ENCODE data around the gene ZBTB47. TPM values are rescaled to one million over a fixed set of nuclear protein-coding genes. Genes with fewer than 3 reads are reported as not detected.

ZBTB47 gene
- total RNA-seq (2014; rRNA removed; shearing (Covaris generic)) (2.8 and 2.9 TPM in 2 replicates), polyA plus RNA-seq (2016; fragmentation: Nextera tagmentation; extraction: Ambion mirVana) (0.48 and 0.63 TPM in 2 replicates)
- long read RNA-seq, partial matches to known transcripts, result 1 of 1 reads
- long read RNA-seq, other reads (novel, unspliced or antisense), result 0 of 1 reads

GRCh38 chr3:42653560-42654330 is at the start of gene ZBTB47:
Gene ZBTB47, plus strand, starts transcription at chr3:42653697. Its CDS starts 4,659 bp downstream, at chr3:42658356.
- H3K27me3 Mint-ChIP-seq (ENCODE audit: insufficient read depth, low read depth, poor library complexity), result peaks cover 13% of the 10 kb centered on the region
- H3K4me3 Mint-ChIP-seq, result peak within 1 kb of the TSS; percentile 86
- peak within 1 kb of the TSS; percentile 90 for H3K4me2 ChIP-seq
- ATAC-seq (peak; percentile 13), DNase-seq (ENCODE audit: low spot score) (peak; percentile 52)
- H4K20me1 ChIP-seq (replicated peaks; ENCODE audit: insufficient read depth), result no peaks in the 10 kb centered on the region; the same call in 1 of the 2 replicates
- peak within 1 kb of the TSS; percentile 76 for H3K4me3 ChIP-seq
- no peak within 1 kb of the TSS for H3K27ac Mint-ChIP-seq
- H2AFZ ChIP-seq, result peak within 1 kb of the TSS; percentile 91
- H3K9me2 ChIP-seq (ENCODE audit: insufficient read depth), result no peaks in the 10 kb centered on the region
- TF ChIP-seq CREB1 (CRISPR knock-in tag; IDR thresholded peaks at IDR 0.05; ENCODE audit: low read depth) (no peak), ETS1 (IDR thresholded peaks at IDR 0.05) (no peak), EZH2phosphoT487 (IDR thresholded peaks at IDR 0.05; ENCODE audit: unreplicated experiment) (no peak), ZNF114 (CRISPR knock-in tag; IDR thresholded peaks at IDR 0.05) (no peak), NANOG (IDR thresholded peaks at IDR 0.05; ENCODE audit: borderline replicate concordance) (no peak), JUNB (IDR thresholded peaks at IDR 0.05; ENCODE audit: unreplicated experiment) (no peak), EZH2 (IDR thresholded peaks at IDR 0.05; ENCODE audit: low read depth, unreplicated experiment) (no peak), ZNF331 (CRISPR knock-in tag; IDR thresholded peaks at IDR 0.05; ENCODE audit: low read depth) (no peak), POLR2AphosphoS5 (IDR thresholded peaks at IDR 0.05; ENCODE audit: low read depth) (no peak), STAT1 (IDR thresholded peaks at IDR 0.05; ENCODE audit: unreplicated experiment) (no peak)
- TF ChIP-seq, protein P1, sequence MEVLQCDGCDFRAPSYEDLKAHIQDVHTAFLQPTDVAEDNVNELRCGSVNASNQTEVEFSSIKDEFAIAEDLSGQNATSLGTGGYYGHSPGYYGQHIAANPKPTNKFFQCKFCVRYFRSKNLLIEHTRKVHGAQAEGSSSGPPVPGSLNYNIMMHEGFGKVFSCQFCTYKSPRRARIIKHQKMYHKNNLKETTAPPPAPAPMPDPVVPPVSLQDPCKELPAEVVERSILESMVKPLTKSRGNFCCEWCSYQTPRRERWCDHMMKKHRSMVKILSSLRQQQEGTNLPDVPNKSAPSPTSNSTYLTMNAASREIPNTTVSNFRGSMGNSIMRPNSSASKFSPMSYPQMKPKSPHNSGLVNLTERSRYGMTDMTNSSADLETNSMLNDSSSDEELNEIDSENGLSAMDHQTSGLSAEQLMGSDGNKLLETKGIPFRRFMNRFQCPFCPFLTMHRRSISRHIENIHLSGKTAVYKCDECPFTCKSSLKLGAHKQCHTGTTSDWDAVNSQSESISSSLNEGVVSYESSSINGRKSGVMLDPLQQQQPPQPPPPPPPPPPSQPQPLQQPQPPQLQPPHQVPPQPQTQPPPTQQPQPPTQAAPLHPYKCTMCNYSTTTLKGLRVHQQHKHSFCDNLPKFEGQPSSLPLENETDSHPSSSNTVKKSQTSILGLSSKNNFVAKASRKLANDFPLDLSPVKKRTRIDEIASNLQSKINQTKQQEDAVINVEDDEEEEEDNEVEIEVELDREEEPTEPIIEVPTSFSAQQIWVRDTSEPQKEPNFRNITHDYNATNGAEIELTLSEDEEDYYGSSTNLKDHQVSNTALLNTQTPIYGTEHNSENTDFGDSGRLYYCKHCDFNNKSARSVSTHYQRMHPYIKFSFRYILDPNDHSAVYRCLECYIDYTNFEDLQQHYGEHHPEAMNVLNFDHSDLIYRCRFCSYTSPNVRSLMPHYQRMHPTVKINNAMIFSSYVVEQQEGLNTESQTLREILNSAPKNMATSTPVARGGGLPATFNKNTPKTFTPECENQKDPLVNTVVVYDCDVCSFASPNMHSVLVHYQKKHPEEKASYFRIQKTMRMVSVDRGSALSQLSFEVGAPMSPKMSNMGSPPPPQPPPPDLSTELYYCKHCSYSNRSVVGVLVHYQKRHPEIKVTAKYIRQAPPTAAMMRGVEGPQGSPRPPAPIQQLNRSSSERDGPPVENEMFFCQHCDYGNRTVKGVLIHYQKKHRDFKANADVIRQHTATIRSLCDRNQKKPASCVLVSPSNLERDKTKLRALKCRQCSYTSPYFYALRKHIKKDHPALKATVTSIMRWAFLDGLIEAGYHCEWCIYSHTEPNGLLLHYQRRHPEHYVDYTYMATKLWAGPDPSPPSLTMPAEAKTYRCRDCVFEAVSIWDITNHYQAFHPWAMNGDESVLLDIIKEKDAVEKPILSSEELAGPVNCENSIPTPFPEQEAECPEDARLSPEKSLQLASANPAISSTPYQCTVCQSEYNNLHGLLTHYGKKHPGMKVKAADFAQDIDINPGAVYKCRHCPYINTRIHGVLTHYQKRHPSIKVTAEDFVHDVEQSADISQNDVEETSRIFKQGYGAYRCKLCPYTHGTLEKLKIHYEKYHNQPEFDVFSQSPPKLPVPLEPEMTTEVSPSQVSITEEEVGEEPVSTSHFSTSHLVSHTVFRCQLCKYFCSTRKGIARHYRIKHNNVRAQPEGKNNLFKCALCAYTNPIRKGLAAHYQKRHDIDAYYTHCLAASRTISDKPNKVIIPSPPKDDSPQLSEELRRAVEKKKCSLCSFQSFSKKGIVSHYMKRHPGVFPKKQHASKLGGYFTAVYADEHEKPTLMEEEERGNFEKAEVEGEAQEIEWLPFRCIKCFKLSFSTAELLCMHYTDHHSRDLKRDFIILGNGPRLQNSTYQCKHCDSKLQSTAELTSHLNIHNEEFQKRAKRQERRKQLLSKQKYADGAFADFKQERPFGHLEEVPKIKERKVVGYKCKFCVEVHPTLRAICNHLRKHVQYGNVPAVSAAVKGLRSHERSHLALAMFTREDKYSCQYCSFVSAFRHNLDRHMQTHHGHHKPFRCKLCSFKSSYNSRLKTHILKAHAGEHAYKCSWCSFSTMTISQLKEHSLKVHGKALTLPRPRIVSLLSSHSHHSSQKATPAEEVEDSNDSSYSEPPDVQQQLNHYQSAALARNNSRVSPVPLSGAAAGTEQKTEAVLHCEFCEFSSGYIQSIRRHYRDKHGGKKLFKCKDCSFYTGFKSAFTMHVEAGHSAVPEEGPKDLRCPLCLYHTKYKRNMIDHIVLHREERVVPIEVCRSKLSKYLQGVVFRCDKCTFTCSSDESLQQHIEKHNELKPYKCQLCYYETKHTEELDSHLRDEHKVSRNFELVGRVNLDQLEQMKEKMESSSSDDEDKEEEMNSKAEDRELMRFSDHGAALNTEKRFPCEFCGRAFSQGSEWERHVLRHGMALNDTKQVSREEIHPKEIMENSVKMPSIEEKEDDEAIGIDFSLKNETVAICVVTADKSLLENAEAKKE (CRISPR knock-in tag; IDR thresholded peaks at IDR 0.05), result no peak
- TF ChIP-seq, protein P2, sequence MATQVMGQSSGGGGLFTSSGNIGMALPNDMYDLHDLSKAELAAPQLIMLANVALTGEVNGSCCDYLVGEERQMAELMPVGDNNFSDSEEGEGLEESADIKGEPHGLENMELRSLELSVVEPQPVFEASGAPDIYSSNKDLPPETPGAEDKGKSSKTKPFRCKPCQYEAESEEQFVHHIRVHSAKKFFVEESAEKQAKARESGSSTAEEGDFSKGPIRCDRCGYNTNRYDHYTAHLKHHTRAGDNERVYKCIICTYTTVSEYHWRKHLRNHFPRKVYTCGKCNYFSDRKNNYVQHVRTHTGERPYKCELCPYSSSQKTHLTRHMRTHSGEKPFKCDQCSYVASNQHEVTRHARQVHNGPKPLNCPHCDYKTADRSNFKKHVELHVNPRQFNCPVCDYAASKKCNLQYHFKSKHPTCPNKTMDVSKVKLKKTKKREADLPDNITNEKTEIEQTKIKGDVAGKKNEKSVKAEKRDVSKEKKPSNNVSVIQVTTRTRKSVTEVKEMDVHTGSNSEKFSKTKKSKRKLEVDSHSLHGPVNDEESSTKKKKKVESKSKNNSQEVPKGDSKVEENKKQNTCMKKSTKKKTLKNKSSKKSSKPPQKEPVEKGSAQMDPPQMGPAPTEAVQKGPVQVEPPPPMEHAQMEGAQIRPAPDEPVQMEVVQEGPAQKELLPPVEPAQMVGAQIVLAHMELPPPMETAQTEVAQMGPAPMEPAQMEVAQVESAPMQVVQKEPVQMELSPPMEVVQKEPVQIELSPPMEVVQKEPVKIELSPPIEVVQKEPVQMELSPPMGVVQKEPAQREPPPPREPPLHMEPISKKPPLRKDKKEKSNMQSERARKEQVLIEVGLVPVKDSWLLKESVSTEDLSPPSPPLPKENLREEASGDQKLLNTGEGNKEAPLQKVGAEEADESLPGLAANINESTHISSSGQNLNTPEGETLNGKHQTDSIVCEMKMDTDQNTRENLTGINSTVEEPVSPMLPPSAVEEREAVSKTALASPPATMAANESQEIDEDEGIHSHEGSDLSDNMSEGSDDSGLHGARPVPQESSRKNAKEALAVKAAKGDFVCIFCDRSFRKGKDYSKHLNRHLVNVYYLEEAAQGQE (IDR thresholded peaks at IDR 0.05; ENCODE audit: unreplicated experiment), result no peak
- TF ChIP-seq, protein P3, sequence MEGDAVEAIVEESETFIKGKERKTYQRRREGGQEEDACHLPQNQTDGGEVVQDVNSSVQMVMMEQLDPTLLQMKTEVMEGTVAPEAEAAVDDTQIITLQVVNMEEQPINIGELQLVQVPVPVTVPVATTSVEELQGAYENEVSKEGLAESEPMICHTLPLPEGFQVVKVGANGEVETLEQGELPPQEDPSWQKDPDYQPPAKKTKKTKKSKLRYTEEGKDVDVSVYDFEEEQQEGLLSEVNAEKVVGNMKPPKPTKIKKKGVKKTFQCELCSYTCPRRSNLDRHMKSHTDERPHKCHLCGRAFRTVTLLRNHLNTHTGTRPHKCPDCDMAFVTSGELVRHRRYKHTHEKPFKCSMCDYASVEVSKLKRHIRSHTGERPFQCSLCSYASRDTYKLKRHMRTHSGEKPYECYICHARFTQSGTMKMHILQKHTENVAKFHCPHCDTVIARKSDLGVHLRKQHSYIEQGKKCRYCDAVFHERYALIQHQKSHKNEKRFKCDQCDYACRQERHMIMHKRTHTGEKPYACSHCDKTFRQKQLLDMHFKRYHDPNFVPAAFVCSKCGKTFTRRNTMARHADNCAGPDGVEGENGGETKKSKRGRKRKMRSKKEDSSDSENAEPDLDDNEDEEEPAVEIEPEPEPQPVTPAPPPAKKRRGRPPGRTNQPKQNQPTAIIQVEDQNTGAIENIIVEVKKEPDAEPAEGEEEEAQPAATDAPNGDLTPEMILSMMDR (conservative IDR thresholded peaks at IDR 0.05; ENCODE audit: low read depth in 2 of 2), result no peak
- peaks cover 45% of the 10 kb centered on the region for H3K4me1 Mint-ChIP-seq
- H3K9me3 Mint-ChIP-seq, result no peaks in the 10 kb centered on the region; the same call in 2 of the 3 replicates
- no peaks in the 10 kb centered on the region for H3K27me3 ChIP-seq (ENCODE audit: insufficient read depth)
- H3F3A ChIP-seq (replicated peaks; ENCODE audit: low read depth), result no peaks in the 10 kb centered on the region
- peaks cover 10% of the 10 kb centered on the region for H3K36me3 Mint-ChIP-seq (ENCODE audit: low read depth)
- no peak within 1 kb of the TSS for H3K27ac ChIP-seq (ENCODE audit: low read depth)
- H3K79me2 ChIP-seq (replicated peaks; ENCODE audit: insufficient read depth), result no peaks in the 10 kb centered on the region
- no peaks in the 10 kb centered on the region for H3K36me3 ChIP-seq (ENCODE audit: insufficient read depth)
- peaks cover 22% of the 10 kb centered on the region for H3K4me1 ChIP-seq (ENCODE audit: insufficient read depth)
